Vagina (tissue), 2 donors: ENCODE results near the gene EDC4. TPM values are rescaled to one million over a fixed set of nuclear protein-coding genes. Genes with fewer than 3 reads are reported as not detected.

Experiments
- DNase-seq, 2 donors: peaks; one replicate each; pipeline ENCODE4 v3.0.0-alpha.2; 2017; ENCODE audit errors: extremely low spot score in 2 of 2
- H3K27ac ChIP-seq: fragments of 200-600 bp; sonication (generic); one replicate; pipeline ENCODE4 v1.5.1; 2019
- H3K27me3 ChIP-seq: fragments of 200-600 bp; sonication (generic); one replicate; pipeline ENCODE4 v1.5.1; 2019
- H3K36me3 ChIP-seq, 2 donors: fragments of 200-600 bp; sonication (generic); one replicate each; pipeline ENCODE4 v1.5.1; 2017 to 2019
- H3K4me1 ChIP-seq: fragments of 200-600 bp; sonication (generic); one replicate; pipeline ENCODE4 v1.5.1; 2019
- H3K4me3 ChIP-seq, 2 donors: fragments of 200-600 bp; sonication (generic); 1 replicate in 1 of 2; 2 replicates in 1 of 2; pipeline ENCODE4 v1.5.1; 2016 to 2019
- H3K9me3 ChIP-seq: fragments of 200-600 bp; sonication (generic); one replicate; pipeline ENCODE4 v1.5.1; 2019
- CTCF ChIP-seq, 3 experiments: fragments of 450-650 bp in 2 of 3; fragments of 200-600 bp in 1 of 3; sonication (generic) in 1 of 3; IDR thresholded peaks; one replicate each; pipeline ENCODE4 v1.5.1; 2017 to 2019; ENCODE audit warnings: antibody characterized with exemption in 3 of 3, mild to moderate bottlenecking in 2 of 3, moderate library complexity in 2 of 3
- POLR2A ChIP-seq, 2 donors: fragments of 450-650 bp; IDR thresholded peaks; one replicate each; pipeline ENCODE4 v1.6.1; 2017; ENCODE audit warnings: antibody characterized with exemption in 2 of 2, mild to moderate bottlenecking in 2 of 2, moderate library complexity in 2 of 2
- POLR2AphosphoS5 ChIP-seq, 2 donors: sonication (generic); formaldehyde crosslinking; IDR thresholded peaks; one replicate each; pipeline ENCODE4 v1.9.0; 2017; ENCODE audit warnings: antibody characterized with exemption in 2 of 2, mild to moderate bottlenecking in 2 of 2, low read depth in 1 of 2; ENCODE audit not compliant: insufficient read depth in 1 of 2
- intact Hi-C: fragments of 100-400 bp; cut with DNase I; formaldehyde crosslinking; loops from one replicate; pipeline ENCODE4 v1.15.1; 2023
- total RNA-seq: library from RNA; depleted of rRNA; stranded (reverse); fragments of >200 nt; gene quantifications from one replicate; pipeline ENCODE4 v1.2.3, GENCODE V29; 2016

EDC4 gene
- total RNA-seq, 1 donor from 2014 or later, result 71.9 TPM

- Histone ChIP-seq H3K4me1 (peaks cover 20% of the 10 kb centered on the region), H3K36me3 (peaks cover 4 to 80% of the 10 kb centered on the region in 2 donors), H3K4me3 (no peak overlapping the region), H3K27ac (no peak overlapping the region), H3K9me3 (no peaks in the 10 kb centered on the region), H3K27me3 (no peaks in the 10 kb centered on the region)
- intact Hi-C loops, result loop anchor here (5.0 kb wide), 1 partner anchor 47 kb away; no protein-coding TSS in a partner anchor
- DNase-seq, result no peak
- TF ChIP-seq POLR2AphosphoS5 (IDR thresholded peaks at IDR 0.05; ENCODE audit: insufficient read depth in 1 of 2, low read depth in 1 of 2) (no peak), CTCF (IDR thresholded peaks at IDR 0.05) (no peak), POLR2A (IDR thresholded peaks at IDR 0.05) (no peak)
These were observed 7.7 kb downstream of the EDC4 start for GRCh38 chr16:67880584-67880983.

- H3K36me3 ChIP-seq, result peaks cover 4 to 72% of the 10 kb centered on the region in 2 donors
- no peak overlapping the region for H3K4me3 ChIP-seq
- H3K9me3 ChIP-seq, result no peaks in the 10 kb centered on the region
- no peak for DNase-seq
- H3K27me3 ChIP-seq, result no peaks in the 10 kb centered on the region
- intact Hi-C loops, result loop anchor here (5.0 kb wide), 1 partner anchor 46 kb away; no protein-coding TSS in a partner anchor
- H3K27ac ChIP-seq, result no peak overlapping the region
- TF ChIP-seq POLR2AphosphoS5 (IDR thresholded peaks at IDR 0.05; ENCODE audit: insufficient read depth in 1 of 2, low read depth in 1 of 2), result no peak
- no peak for TF ChIP-seq POLR2A (IDR thresholded peaks at IDR 0.05)
- TF ChIP-seq CTCF (IDR thresholded peaks at IDR 0.05), result no peak
- peaks cover 12% of the 10 kb centered on the region for H3K4me1 ChIP-seq
These were observed 8.8 kb downstream of the EDC4 start for GRCh38 chr16:67881621-67882161.

- peak in 1 of 2 donors; percentile 67 for DNase-seq
- intact Hi-C loops, result loop anchor here (5.0 kb wide), 1 partner anchor 45 kb away; no protein-coding TSS in a partner anchor
- no peak overlapping the region for H3K27ac ChIP-seq
- H3K9me3 ChIP-seq, result no peaks in the 10 kb centered on the region
- peaks cover 12% of the 10 kb centered on the region for H3K4me1 ChIP-seq
- H3K27me3 ChIP-seq, result no peaks in the 10 kb centered on the region
- peaks cover 4 to 63% of the 10 kb centered on the region in 2 donors for H3K36me3 ChIP-seq
- H3K4me3 ChIP-seq, result no peak overlapping the region
- no peak for TF ChIP-seq POLR2AphosphoS5 (IDR thresholded peaks at IDR 0.05; ENCODE audit: insufficient read depth in 1 of 2, low read depth in 1 of 2)
- TF ChIP-seq CTCF (IDR thresholded peaks at IDR 0.05), result no peak
- no peak for TF ChIP-seq POLR2A (IDR thresholded peaks at IDR 0.05)
These were observed 9.7 kb downstream of the EDC4 start for GRCh38 chr16:67882374-67883145.

GRCh38 chr16:67883146-67883871 is 10.5 kb downstream of the EDC4 start:
- Histone ChIP-seq H3K4me3 (no peak overlapping the region), H3K9me3 (no peaks in the 10 kb centered on the region), H3K36me3 (peaks cover 4 to 55% of the 10 kb centered on the region in 2 donors), H3K27me3 (no peaks in the 10 kb centered on the region), H3K27ac (no peak overlapping the region), H3K4me1 (peaks cover 12% of the 10 kb centered on the region)
- TF ChIP-seq POLR2AphosphoS5 (IDR thresholded peaks at IDR 0.05; ENCODE audit: insufficient read depth in 1 of 2, low read depth in 1 of 2) (no peak), POLR2A (IDR thresholded peaks at IDR 0.05) (no peak)
- DNase-seq, result peak; percentile 75 to 77
- intact Hi-C loops, result loop anchor here (5.0 kb wide), 1 partner anchor 44 kb away; no protein-coding TSS in a partner anchor

GRCh38 chr16:67883872-67884261 is 11.0 kb downstream of the EDC4 start:
- Histone ChIP-seq H3K9me3 (no peaks in the 10 kb centered on the region), H3K27ac (peak overlapping the region; percentile 30), H3K36me3 (peaks cover 2 to 50% of the 10 kb centered on the region in 2 donors), H3K4me3 (no peak overlapping the region), H3K4me1 (peaks cover 12% of the 10 kb centered on the region), H3K27me3 (no peaks in the 10 kb centered on the region)
- peak in 1 of 2 donors; percentile 77 for DNase-seq
- TF ChIP-seq POLR2A (IDR thresholded peaks at IDR 0.05) (no peak), CTCF (IDR thresholded peaks at IDR 0.05) (peak; percentile 46 to 84 (median 69)), POLR2AphosphoS5 (IDR thresholded peaks at IDR 0.05; ENCODE audit: insufficient read depth in 1 of 2, low read depth in 1 of 2) (peak in 1 of 2 donors; percentile 23)
- intact Hi-C loops, result loop anchor here (5.0 kb wide), 1 partner anchor 43 kb away; no protein-coding TSS in a partner anchor
